ENCODE results near the gene AOC3. TPM values are rescaled to one million over a fixed set of nuclear protein-coding genes. Genes with fewer than 3 reads are reported as not detected.

AOC3 gene
- total and polyA plus RNA-seq, 2 of the 13 experiments (the other 11 are each of a cell fraction or from before 2014, with no cell fraction given): 8.7 to 51.7 TPM

DNA sequence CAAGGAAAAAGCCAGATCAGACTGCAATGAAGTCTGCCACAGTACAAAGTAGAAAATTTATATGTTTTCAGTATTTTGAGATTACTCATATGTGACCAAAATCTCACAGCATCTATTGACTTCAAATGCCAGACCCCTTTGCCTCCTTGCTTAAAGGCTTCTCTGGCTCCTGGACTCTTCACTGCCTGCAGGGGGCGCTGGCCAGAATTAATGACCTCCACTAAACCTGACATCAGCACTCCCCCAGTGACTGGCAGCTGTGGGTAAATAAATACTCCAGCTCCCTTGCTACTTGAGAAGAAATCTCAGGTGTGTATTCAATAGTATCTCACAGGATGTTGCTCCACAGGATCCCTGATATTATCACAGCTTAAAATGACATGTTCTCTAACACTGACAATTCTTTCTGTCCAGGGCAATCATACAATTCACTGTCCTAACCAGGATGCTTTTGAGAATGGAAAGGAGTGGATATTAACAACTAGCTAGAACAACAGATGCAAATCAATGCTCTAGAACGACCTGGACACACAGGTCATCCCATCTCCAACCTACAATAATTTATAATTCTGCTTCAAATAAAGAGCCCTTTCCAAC lies 31.0 kb upstream of the AOC3 start (continued):
- TF ChIP-seq, protein P1, sequence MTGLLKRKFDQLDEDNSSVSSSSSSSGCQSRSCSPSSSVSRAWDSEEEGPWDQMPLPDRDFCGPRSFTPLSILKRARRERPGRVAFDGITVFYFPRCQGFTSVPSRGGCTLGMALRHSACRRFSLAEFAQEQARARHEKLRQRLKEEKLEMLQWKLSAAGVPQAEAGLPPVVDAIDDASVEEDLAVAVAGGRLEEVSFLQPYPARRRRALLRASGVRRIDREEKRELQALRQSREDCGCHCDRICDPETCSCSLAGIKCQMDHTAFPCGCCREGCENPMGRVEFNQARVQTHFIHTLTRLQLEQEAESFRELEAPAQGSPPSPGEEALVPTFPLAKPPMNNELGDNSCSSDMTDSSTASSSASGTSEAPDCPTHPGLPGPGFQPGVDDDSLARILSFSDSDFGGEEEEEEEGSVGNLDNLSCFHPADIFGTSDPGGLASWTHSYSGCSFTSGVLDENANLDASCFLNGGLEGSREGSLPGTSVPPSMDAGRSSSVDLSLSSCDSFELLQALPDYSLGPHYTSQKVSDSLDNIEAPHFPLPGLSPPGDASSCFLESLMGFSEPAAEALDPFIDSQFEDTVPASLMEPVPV (CRISPR knock-in tag; IDR thresholded peaks at IDR 0.05): no peak
- TF ChIP-seq SALL2 (CRISPR knock-in tag; IDR thresholded peaks at IDR 0.05) (no peak), PHF21A (CRISPR knock-in tag; IDR thresholded peaks at IDR 0.05) (no peak), ESRRA (CRISPR knock-in tag; IDR thresholded peaks at IDR 0.05; ENCODE audit: low read depth) (no peak), RAD51 (IDR thresholded peaks at IDR 0.05; ENCODE audit: borderline replicate concordance) (no peak), ZNF75D (CRISPR knock-in tag; IDR thresholded peaks at IDR 0.05; ENCODE audit: borderline replicate concordance) (no peak), ZNF263 (CRISPR knock-in tag; IDR thresholded peaks at IDR 0.05) (no peak), SNAI1 (CRISPR knock-in tag; IDR thresholded peaks at IDR 0.05; ENCODE audit: borderline replicate concordance) (no peak), DR1 (CRISPR knock-in tag; IDR thresholded peaks at IDR 0.05) (no peak; the same call in 1 of the 2 replicates), CREM (IDR thresholded peaks at IDR 0.05) (no peak; the same call in 1 of the 2 replicates), CREM (CRISPR knock-in tag; IDR thresholded peaks at IDR 0.05) (no peak), CREB1 (IDR thresholded peaks at IDR 0.05) (no peak), CREB1 (CRISPR knock-in tag; IDR thresholded peaks at IDR 0.05) (peak; percentile 40; the same call in 1 of the 2 replicates), ZNF598 (CRISPR knock-in tag; IDR thresholded peaks at IDR 0.05; ENCODE audit: borderline replicate concordance) (no peak), TMF1 (CRISPR knock-in tag; IDR thresholded peaks at IDR 0.05; ENCODE audit: low read depth) (no peak)
- TF ChIP-seq, protein P2, sequence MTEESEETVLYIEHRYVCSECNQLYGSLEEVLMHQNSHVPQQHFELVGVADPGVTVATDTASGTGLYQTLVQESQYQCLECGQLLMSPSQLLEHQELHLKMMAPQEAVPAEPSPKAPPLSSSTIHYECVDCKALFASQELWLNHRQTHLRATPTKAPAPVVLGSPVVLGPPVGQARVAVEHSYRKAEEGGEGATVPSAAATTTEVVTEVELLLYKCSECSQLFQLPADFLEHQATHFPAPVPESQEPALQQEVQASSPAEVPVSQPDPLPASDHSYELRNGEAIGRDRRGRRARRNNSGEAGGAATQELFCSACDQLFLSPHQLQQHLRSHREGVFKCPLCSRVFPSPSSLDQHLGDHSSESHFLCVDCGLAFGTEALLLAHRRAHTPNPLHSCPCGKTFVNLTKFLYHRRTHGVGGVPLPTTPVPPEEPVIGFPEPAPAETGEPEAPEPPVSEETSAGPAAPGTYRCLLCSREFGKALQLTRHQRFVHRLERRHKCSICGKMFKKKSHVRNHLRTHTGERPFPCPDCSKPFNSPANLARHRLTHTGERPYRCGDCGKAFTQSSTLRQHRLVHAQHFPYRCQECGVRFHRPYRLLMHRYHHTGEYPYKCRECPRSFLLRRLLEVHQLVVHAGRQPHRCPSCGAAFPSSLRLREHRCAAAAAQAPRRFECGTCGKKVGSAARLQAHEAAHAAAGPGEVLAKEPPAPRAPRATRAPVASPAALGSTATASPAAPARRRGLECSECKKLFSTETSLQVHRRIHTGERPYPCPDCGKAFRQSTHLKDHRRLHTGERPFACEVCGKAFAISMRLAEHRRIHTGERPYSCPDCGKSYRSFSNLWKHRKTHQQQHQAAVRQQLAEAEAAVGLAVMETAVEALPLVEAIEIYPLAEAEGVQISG (CRISPR knock-in tag; IDR thresholded peaks at IDR 0.05): peak; percentile 75
- TF ChIP-seq, protein P3, sequence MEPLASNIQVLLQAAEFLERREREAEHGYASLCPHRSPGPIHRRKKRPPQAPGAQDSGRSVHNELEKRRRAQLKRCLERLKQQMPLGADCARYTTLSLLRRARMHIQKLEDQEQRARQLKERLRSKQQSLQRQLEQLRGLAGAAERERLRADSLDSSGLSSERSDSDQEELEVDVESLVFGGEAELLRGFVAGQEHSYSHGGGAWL (CRISPR knock-in tag; IDR thresholded peaks at IDR 0.05): no peak
- TF ChIP-seq, protein P4, sequence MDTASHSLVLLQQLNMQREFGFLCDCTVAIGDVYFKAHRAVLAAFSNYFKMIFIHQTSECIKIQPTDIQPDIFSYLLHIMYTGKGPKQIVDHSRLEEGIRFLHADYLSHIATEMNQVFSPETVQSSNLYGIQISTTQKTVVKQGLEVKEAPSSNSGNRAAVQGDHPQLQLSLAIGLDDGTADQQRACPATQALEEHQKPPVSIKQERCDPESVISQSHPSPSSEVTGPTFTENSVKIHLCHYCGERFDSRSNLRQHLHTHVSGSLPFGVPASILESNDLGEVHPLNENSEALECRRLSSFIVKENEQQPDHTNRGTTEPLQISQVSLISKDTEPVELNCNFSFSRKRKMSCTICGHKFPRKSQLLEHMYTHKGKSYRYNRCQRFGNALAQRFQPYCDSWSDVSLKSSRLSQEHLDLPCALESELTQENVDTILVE (CRISPR knock-in tag; IDR thresholded peaks at IDR 0.05): no peak
- TF ChIP-seq, protein P5, sequence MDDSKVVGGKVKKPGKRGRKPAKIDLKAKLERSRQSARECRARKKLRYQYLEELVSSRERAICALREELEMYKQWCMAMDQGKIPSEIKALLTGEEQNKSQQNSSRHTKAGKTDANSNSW (CRISPR knock-in tag; IDR thresholded peaks at IDR 0.05; ENCODE audit: borderline replicate concordance): no peak
- TF ChIP-seq, protein P6, sequence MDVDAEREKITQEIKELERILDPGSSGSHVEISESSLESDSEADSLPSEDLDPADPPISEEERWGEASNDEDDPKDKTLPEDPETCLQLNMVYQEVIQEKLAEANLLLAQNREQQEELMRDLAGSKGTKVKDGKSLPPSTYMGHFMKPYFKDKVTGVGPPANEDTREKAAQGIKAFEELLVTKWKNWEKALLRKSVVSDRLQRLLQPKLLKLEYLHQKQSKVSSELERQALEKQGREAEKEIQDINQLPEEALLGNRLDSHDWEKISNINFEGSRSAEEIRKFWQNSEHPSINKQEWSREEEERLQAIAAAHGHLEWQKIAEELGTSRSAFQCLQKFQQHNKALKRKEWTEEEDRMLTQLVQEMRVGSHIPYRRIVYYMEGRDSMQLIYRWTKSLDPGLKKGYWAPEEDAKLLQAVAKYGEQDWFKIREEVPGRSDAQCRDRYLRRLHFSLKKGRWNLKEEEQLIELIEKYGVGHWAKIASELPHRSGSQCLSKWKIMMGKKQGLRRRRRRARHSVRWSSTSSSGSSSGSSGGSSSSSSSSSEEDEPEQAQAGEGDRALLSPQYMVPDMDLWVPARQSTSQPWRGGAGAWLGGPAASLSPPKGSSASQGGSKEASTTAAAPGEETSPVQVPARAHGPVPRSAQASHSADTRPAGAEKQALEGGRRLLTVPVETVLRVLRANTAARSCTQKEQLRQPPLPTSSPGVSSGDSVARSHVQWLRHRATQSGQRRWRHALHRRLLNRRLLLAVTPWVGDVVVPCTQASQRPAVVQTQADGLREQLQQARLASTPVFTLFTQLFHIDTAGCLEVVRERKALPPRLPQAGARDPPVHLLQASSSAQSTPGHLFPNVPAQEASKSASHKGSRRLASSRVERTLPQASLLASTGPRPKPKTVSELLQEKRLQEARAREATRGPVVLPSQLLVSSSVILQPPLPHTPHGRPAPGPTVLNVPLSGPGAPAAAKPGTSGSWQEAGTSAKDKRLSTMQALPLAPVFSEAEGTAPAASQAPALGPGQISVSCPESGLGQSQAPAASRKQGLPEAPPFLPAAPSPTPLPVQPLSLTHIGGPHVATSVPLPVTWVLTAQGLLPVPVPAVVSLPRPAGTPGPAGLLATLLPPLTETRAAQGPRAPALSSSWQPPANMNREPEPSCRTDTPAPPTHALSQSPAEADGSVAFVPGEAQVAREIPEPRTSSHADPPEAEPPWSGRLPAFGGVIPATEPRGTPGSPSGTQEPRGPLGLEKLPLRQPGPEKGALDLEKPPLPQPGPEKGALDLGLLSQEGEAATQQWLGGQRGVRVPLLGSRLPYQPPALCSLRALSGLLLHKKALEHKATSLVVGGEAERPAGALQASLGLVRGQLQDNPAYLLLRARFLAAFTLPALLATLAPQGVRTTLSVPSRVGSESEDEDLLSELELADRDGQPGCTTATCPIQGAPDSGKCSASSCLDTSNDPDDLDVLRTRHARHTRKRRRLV (CRISPR knock-in tag; IDR thresholded peaks at IDR 0.05): no peak

Data from HepG2 (cell line).